ENCODE results near the gene FKBP5.

The FKBP5 gene

GRCh38 chr6:35729722-35730121 is 41.0 kb upstream of the FKBP5 start:
- H3K4me1 ChIP-seq (ENCODE audit: low read length), result peaks cover 34% of the 10 kb centered on the region
- no peaks in the 10 kb centered on the region for H3K9me3 ChIP-seq (replicated peaks; ENCODE audit: insufficient read depth, low read length)
- H3K4me2 ChIP-seq (ENCODE audit: low read depth, low read length), result no peak overlapping the region
- H3K36me3 ChIP-seq (replicated peaks; ENCODE audit: insufficient read depth, low read length), result no peaks in the 10 kb centered on the region
- no peaks in the 10 kb centered on the region for H3K79me2 ChIP-seq (ENCODE audit: low read length)
- TF ChIP-seq EZH2 (optimal IDR thresholded peaks at IDR 0.05; ENCODE audit: low read depth, low read length) (no peak), CTCF (IDR thresholded peaks at IDR 0.05; ENCODE audit: low read length) (no peak), EZH2phosphoT487 (IDR thresholded peaks at IDR 0.05; ENCODE audit: low read length) (no peak)
- H2AFZ ChIP-seq (ENCODE audit: low read length), result no peak overlapping the region
- no peaks in the 10 kb centered on the region for H4K20me1 ChIP-seq (ENCODE audit: insufficient read depth, low read length)
- H3K4me3 ChIP-seq (ENCODE audit: low read length), result no peak overlapping the region
- DNase-seq, result no peak
- H3K27me3 ChIP-seq (replicated peaks; ENCODE audit: insufficient read depth, low read length), result no peaks in the 10 kb centered on the region
- H3K9me2 ChIP-seq (replicated peaks; ENCODE audit: insufficient read depth, low read length), result no peaks in the 10 kb centered on the region
- H3K9ac ChIP-seq (ENCODE audit: low read length), result no peak overlapping the region
- no peak overlapping the region for H3K27ac ChIP-seq (ENCODE audit: low read length)
- peaks cover 35% of the 10 kb centered on the region for H3F3A ChIP-seq (ENCODE audit: insufficient read depth, low read length)

- H3F3A ChIP-seq (ENCODE audit: insufficient read depth, low read length), result peaks cover 35% of the 10 kb centered on the region
- peak overlapping the region; percentile 66 for H3K9ac ChIP-seq (ENCODE audit: low read length)
- no peak for TF ChIP-seq EZH2phosphoT487 (IDR thresholded peaks at IDR 0.05; ENCODE audit: low read length)
- TF ChIP-seq EZH2 (optimal IDR thresholded peaks at IDR 0.05; ENCODE audit: low read depth, low read length), result no peak
- peak; percentile 40 for TF ChIP-seq CTCF (IDR thresholded peaks at IDR 0.05; ENCODE audit: low read length)
- H3K9me2 ChIP-seq (replicated peaks; ENCODE audit: insufficient read depth, low read length), result no peaks in the 10 kb centered on the region
- H4K20me1 ChIP-seq (ENCODE audit: insufficient read depth, low read length), result no peaks in the 10 kb centered on the region
- peaks cover 34% of the 10 kb centered on the region for H3K4me1 ChIP-seq (ENCODE audit: low read length)
- peak overlapping the region; percentile 83; the same call in 1 of the 2 replicates for H3K27ac ChIP-seq (ENCODE audit: low read length)
- H3K79me2 ChIP-seq (ENCODE audit: low read length), result no peaks in the 10 kb centered on the region
- no peaks in the 10 kb centered on the region for H3K36me3 ChIP-seq (replicated peaks; ENCODE audit: insufficient read depth, low read length)
- DNase-seq, result peak; percentile 42
- H3K4me3 ChIP-seq (ENCODE audit: low read length), result peak overlapping the region; percentile 40; the same call in 1 of the 2 replicates
- no peaks in the 10 kb centered on the region for H3K27me3 ChIP-seq (replicated peaks; ENCODE audit: insufficient read depth, low read length)
- H3K9me3 ChIP-seq (replicated peaks; ENCODE audit: insufficient read depth, low read length), result no peaks in the 10 kb centered on the region
- H2AFZ ChIP-seq (ENCODE audit: low read length), result peak overlapping the region; percentile 77
- H3K4me2 ChIP-seq (ENCODE audit: low read depth, low read length), result peak overlapping the region; percentile 92
Observed at GRCh38 chr6:35728683-35729678, 40.3 kb upstream of the FKBP5 start.

GRCh38 chr6:35727935-35728682 is 39.4 kb upstream of the FKBP5 start:
- Histone ChIP-seq H3K4me3 (ENCODE audit: low read length) (peak overlapping the region; percentile 73), H3K27me3 (replicated peaks; ENCODE audit: insufficient read depth, low read length) (no peaks in the 10 kb centered on the region), H3K9ac (ENCODE audit: low read length) (peak overlapping the region; percentile 78), H4K20me1 (ENCODE audit: insufficient read depth, low read length) (no peaks in the 10 kb centered on the region), H2AFZ (ENCODE audit: low read length) (peak overlapping the region; percentile 93), H3K9me2 (replicated peaks; ENCODE audit: insufficient read depth, low read length) (no peaks in the 10 kb centered on the region), H3K4me1 (ENCODE audit: low read length) (peaks cover 34% of the 10 kb centered on the region), H3K4me2 (ENCODE audit: low read depth, low read length) (peak overlapping the region; percentile 99), H3K36me3 (replicated peaks; ENCODE audit: insufficient read depth, low read length) (no peaks in the 10 kb centered on the region), H3K9me3 (replicated peaks; ENCODE audit: insufficient read depth, low read length) (no peaks in the 10 kb centered on the region), H3F3A (ENCODE audit: insufficient read depth, low read length) (peaks cover 35% of the 10 kb centered on the region), H3K79me2 (ENCODE audit: low read length) (no peaks in the 10 kb centered on the region), H3K27ac (ENCODE audit: low read length) (peak overlapping the region; percentile 83)
- peak; percentile 94 for DNase-seq
- no peak for TF ChIP-seq EZH2phosphoT487 (IDR thresholded peaks at IDR 0.05; ENCODE audit: low read length)

Data from MM.1S (cell line).